GM18502 (cell line): Measurements from ENCODE around the gene ISLR2.
A peak's percentile ranks its signal among the peaks of the same experiment; 100 is the strongest.
"Not testable (repeated sequence)": the region's sequence is repeated elsewhere in the genome, so short reads cannot be mapped to it uniquely, and the experiment has no call there.

ENCODE experiments used
- ATAC-seq: cut with Tn5 transposase; IDR thresholded peaks from one replicate; pipeline ENCODE4 v1.9.1; 2021; ENCODE audit warnings: mild to moderate bottlenecking; ENCODE audit not compliant: unreplicated experiment, poor library complexity

Gene ISLR2

GRCh38 chr15:74147051-74147450, 16.7 kb downstream of the ISLR2 start:
- ATAC-seq, result no peak

GRCh38 chr15:74155766-74156417, 25.5 kb downstream of the ISLR2 start:
- ATAC-seq, result no peak

GRCh38 chr15:74156678-74157411, 26.5 kb downstream of the ISLR2 start:
- ATAC-seq, result no peak

GRCh38 chr15:74157868-74158827, 27.8 kb downstream of the ISLR2 start:
- no peak for ATAC-seq

- peak; percentile 79 for ATAC-seq
Observed at GRCh38 chr15:74158855-74159650, 28.7 kb downstream of the ISLR2 start.

GRCh38 chr15:74159773-74160172, 29.4 kb downstream of the ISLR2 start:
- ATAC-seq, result no peak

GRCh38 chr15:74160390-74160789, 30.0 kb downstream of the ISLR2 start:
- ATAC-seq, result not testable (repeated sequence)

- ATAC-seq, result not testable (repeated sequence)
Observed at GRCh38 chr15:74162195-74162536, 31.8 kb downstream of the ISLR2 start.

- ATAC-seq, result no peak
Observed at GRCh38 chr15:74165461-74165860, 35.1 kb downstream of the ISLR2 start.

- no peak for ATAC-seq
Observed at GRCh38 chr15:74167891-74168331, 37.5 kb downstream of the ISLR2 start.

GRCh38 chr15:74168711-74169126, 38.3 kb downstream of the ISLR2 start:
- no peak for ATAC-seq

- no peak for ATAC-seq
Observed at GRCh38 chr15:74170071-74170844, 39.9 kb downstream of the ISLR2 start.

GRCh38 chr15:74170875-74171578, 40.6 kb downstream of the ISLR2 start:
- ATAC-seq, result no peak

GRCh38 chr15:74171965-74172541, 41.7 kb downstream of the ISLR2 start:
- ATAC-seq, result no peak

GRCh38 chr15:74172701-74173379, 42.5 kb downstream of the ISLR2 start:
- no peak for ATAC-seq

GRCh38 chr15:74173380-74174218, 43.2 kb downstream of the ISLR2 start, which contains the start of gene ISLR:
Gene ISLR (plus strand): TSS chr15:74173710. CDS start chr15:74174859, 1,149 bp downstream.
- ATAC-seq, result no peak
